H1 (cell line): ENCODE results near the gene PRKAR1B. TPM values are rescaled to one million over a fixed set of nuclear protein-coding genes. Genes with fewer than 3 reads are reported as not detected.

Source experiments
- CTCF ChIA-PET: fragments of 300-600 bp; sonication (Branson Sonifier 250); formaldehyde crosslinking; loops from one replicate; lab custom pipeline; 2021; ENCODE audit not compliant: partially characterized antibody; lab: Charles Lee
- POLR2A ChIA-PET: fragments of 300-600 bp; sonication (Branson Sonifier 250); formaldehyde crosslinking; loops from one replicate; lab custom pipeline; 2021; ENCODE audit warnings: inconsistent platforms; ENCODE audit not compliant: partially characterized antibody; lab: Charles Lee
- DNase-seq, 2 experiments: peaks; one replicate each; pipeline versions ENCODE4 v3.0.0 to v3.0.0-alpha.2; 2010 to 2022; ENCODE audit warnings: low spot score in 2 of 2, low read depth in 1 of 2, mixed read lengths in 1 of 2
- FAIRE-seq: peaks from 2 replicates; lab custom pipeline; 2011; peaks lifted over from hg19 to GRCh38; lab: Jason Lieb, UNC
- H2AFZ ChIP-seq: 2 replicates; pipeline ENCODE4 v1.8.1; 2012; ENCODE audit warnings: low read length, inconsistent platforms
- H2AK5ac ChIP-seq: 2 replicates; pipeline ENCODE4 v1.6.1; 2013; ENCODE audit warnings: low read depth, low read length
- H2BK120ac ChIP-seq: replicated peaks from 2 replicates; pipeline ENCODE3; 2013; ENCODE audit warnings: low read depth, low read length, inconsistent platforms
- H2BK12ac ChIP-seq: 2 replicates; pipeline ENCODE4 v1.6.1; 2013; ENCODE audit warnings: low read depth, low read length
- H2BK15ac ChIP-seq: 2 replicates; pipeline ENCODE4 v1.6.1; 2013; ENCODE audit warnings: low read length
- H2BK20ac ChIP-seq: 2 replicates; pipeline ENCODE4 v1.6.1; 2013; ENCODE audit warnings: low read length
- H2BK5ac ChIP-seq: 2 replicates; pipeline ENCODE4 v1.6.1; 2013; ENCODE audit warnings: low read depth, low read length
- H3K14ac ChIP-seq: 2 replicates; pipeline ENCODE4 v1.6.1; 2013; ENCODE audit warnings: inconsistent platforms; ENCODE audit not compliant: insufficient read length
- H3K18ac ChIP-seq: 2 replicates; pipeline ENCODE4 v1.6.1; 2013; ENCODE audit warnings: low read length; ENCODE audit errors: extremely low read depth
- H3K23ac ChIP-seq: 2 replicates; pipeline ENCODE4 v1.6.1; 2013; ENCODE audit warnings: inconsistent platforms; ENCODE audit not compliant: insufficient read length
- H3K23me2 ChIP-seq: 2 replicates; pipeline ENCODE4 v1.6.1; 2013; ENCODE audit warnings: low read depth, low read length
- H3K27ac ChIP-seq: 2 replicates; pipeline ENCODE4 v1.6.1; 2011; ENCODE audit warnings: low read depth, low read length, inconsistent platforms
- H3K27me3 ChIP-seq, 4 experiments: replicated peaks in 1 of 4; 1 replicate in 1 of 4; 2 replicates in 3 of 4; pipeline versions ENCODE4 v1.6.1 to v1.8.1; 2011 to 2013; ENCODE audit warnings: low read length in 3 of 4, mild to moderate bottlenecking in 3 of 4, inconsistent platforms in 2 of 4, mixed read lengths in 2 of 4, moderate library complexity in 1 of 4; ENCODE audit not compliant: control insufficient read depth in 3 of 4, insufficient read depth in 3 of 4; ENCODE audit errors: extremely low read depth in 1 of 4
- H3K36me3 ChIP-seq, 4 experiments: 2 replicates each; pipeline versions ENCODE4 v1.6.1 to v1.8.1; 2011 to 2013; ENCODE audit warnings: mild to moderate bottlenecking in 4 of 4, low read length in 3 of 4, moderate library complexity in 2 of 4, control low read depth in 1 of 4, inconsistent platforms in 1 of 4; ENCODE audit not compliant: insufficient read depth in 4 of 4, control insufficient read depth in 2 of 4
- H3K4ac ChIP-seq: replicated peaks from 2 replicates; pipeline ENCODE3; 2013; ENCODE audit warnings: low read length, low read depth, mixed read lengths, inconsistent platforms; ENCODE audit not compliant: insufficient read length
- H3K4me1 ChIP-seq, 4 experiments: replicated peaks in 1 of 4; 1 replicate in 1 of 4; 2 replicates in 3 of 4; pipeline versions ENCODE4 v1.6.1 to v1.8.1; 2011 to 2013; ENCODE audit warnings: low read length in 3 of 4, inconsistent platforms in 2 of 4, mixed read lengths in 1 of 4; ENCODE audit not compliant: insufficient read depth in 4 of 4, control insufficient read depth in 3 of 4
- H3K4me2 ChIP-seq, 2 experiments: 2 replicates each; pipeline versions ENCODE4 v1.6.1 to v1.8.1; 2011 to 2013; ENCODE audit warnings: low read depth in 2 of 2, low read length in 2 of 2, control low read depth in 1 of 2, inconsistent platforms in 1 of 2, mild to moderate bottlenecking in 1 of 2; ENCODE audit not compliant: insufficient read depth in 1 of 2
- H3K4me3 ChIP-seq, 4 experiments: fragments of 200-600, 300-600 bp in 1 of 4; sonication (generic), shearing (Covaris generic), sonication (Bioruptor Twin) in 1 of 4; 2 replicates each; pipeline versions ENCODE4 v1.5.1 to v1.8.1; 2011 to 2016; ENCODE audit warnings: low read length in 4 of 4, low read depth in 3 of 4, control low read depth in 2 of 4, inconsistent platforms in 2 of 4, mild to moderate bottlenecking in 2 of 4, mixed read lengths in 1 of 4, moderate library complexity in 1 of 4; ENCODE audit not compliant: insufficient read depth in 2 of 4; ENCODE audit errors: extremely low read depth in 1 of 4
- H3K56ac ChIP-seq: replicated peaks from 2 replicates; pipeline ENCODE3; 2013; ENCODE audit warnings: low read depth, mild to moderate bottlenecking, mixed read lengths, low read length, inconsistent platforms; ENCODE audit not compliant: insufficient read length
- H3K79me1 ChIP-seq: 2 replicates; pipeline ENCODE4 v1.6.1; 2013; ENCODE audit warnings: low read depth, low read length, control low read depth
- H3K79me2 ChIP-seq, 2 experiments: 2 replicates each; pipeline versions ENCODE4 v1.6.1 to v1.8.1; 2012 to 2013; ENCODE audit warnings: low read length in 2 of 2, mild to moderate bottlenecking in 2 of 2, inconsistent platforms in 1 of 2; ENCODE audit not compliant: insufficient read depth in 2 of 2, control insufficient read depth in 1 of 2
- H3K9ac ChIP-seq, 4 experiments: replicated peaks in 1 of 4; 1 replicate in 1 of 4; 2 replicates in 3 of 4; pipeline versions ENCODE4 v1.6.1 to v1.8.1; 2011 to 2013; ENCODE audit warnings: low read depth in 3 of 4, low read length in 3 of 4, control low read depth in 2 of 4, mild to moderate bottlenecking in 2 of 4, moderate library complexity in 2 of 4, inconsistent platforms in 1 of 4; ENCODE audit errors: extremely low read depth in 1 of 4
- H3K9me3 ChIP-seq, 2 experiments: 2 replicates each; pipeline versions ENCODE4 v1.6.1 to v1.8.1; 2012 to 2013; ENCODE audit warnings: mild to moderate bottlenecking in 2 of 2, moderate library complexity in 2 of 2, control low read depth in 1 of 2, inconsistent platforms in 1 of 2, low read depth in 1 of 2, low read length in 1 of 2, mixed read lengths in 1 of 2; ENCODE audit not compliant: insufficient read depth in 2 of 2
- H4K20me1 ChIP-seq, 2 experiments: replicated peaks in 1 of 2; 2 replicates each; pipeline versions ENCODE3 to v1.8.1; 2011 to 2013; ENCODE audit warnings: inconsistent platforms in 2 of 2, low read length in 2 of 2, mild to moderate bottlenecking in 1 of 2; ENCODE audit not compliant: insufficient read depth in 2 of 2, control insufficient read depth in 1 of 2
- H4K5ac ChIP-seq: 2 replicates; pipeline ENCODE4 v1.6.1; 2013; ENCODE audit warnings: low read length, low read depth, mixed read lengths, inconsistent platforms; ENCODE audit not compliant: insufficient read length
- H4K8ac ChIP-seq: 2 replicates; pipeline ENCODE4 v1.8.0; 2013; ENCODE audit warnings: mild to moderate bottlenecking, moderate library complexity, low read length, inconsistent platforms; ENCODE audit not compliant: insufficient read depth; ENCODE audit errors: extremely low read depth
- H4K91ac ChIP-seq: replicated peaks from 2 replicates; pipeline ENCODE3; 2013; ENCODE audit warnings: low read length, mixed read lengths, inconsistent platforms; ENCODE audit not compliant: insufficient read length
- ATF2 ChIP-seq: IDR thresholded peaks from 2 replicates; pipeline ENCODE4 v1.6.1; 2012; ENCODE audit warnings: low read length, inconsistent platforms
- POLR2A ChIP-seq, 2 experiments: IDR thresholded peaks; 1 replicate in 1 of 2; 2 replicates in 1 of 2; pipeline ENCODE4 v1.6.1; 2011; ENCODE audit warnings: low read depth in 2 of 2, low read length in 2 of 2, mild to moderate bottlenecking in 2 of 2; ENCODE audit errors: control extremely low read depth in 1 of 2
- WGBS, 2 experiments: shearing (Covaris generic) in 1 of 2; methylation state at CpG; one replicate each; pipeline versions ENCODE4 v1.1.6 to v1.1.7; 2013 to 2015; ENCODE audit warnings: low lambda C conversion rate in 2 of 2, mixed read lengths in 2 of 2, inconsistent platforms in 1 of 2, low coverage in 1 of 2, missing lambda C conversion rate in 1 of 2; ENCODE audit not compliant: insufficient replicate concordance in 2 of 2, insufficient coverage in 1 of 2, insufficient read length in 1 of 2; ENCODE audit errors: extremely low coverage in 1 of 2, missing lambda C conversion rate in 1 of 2; 5-methylcytosine and 5-hydroxymethylcytosine counted together
- polyA plus RNA-seq, 7 experiments: library from polyadenylated mRNA; depleted of rRNA in 3 of 7; stranded (reverse) in 5 of 7; unstranded in 2 of 7; fragments of >200 nt in 5 of 7; fragments of 200-250 nt in 2 of 7; gene quantifications; 1 replicate in 5 of 7; 2 replicates in 1 of 7; 4 replicates in 1 of 7; pipeline versions ENCODE4 v1.2.1 to v1.2.3, GENCODE V29; 2011 to 2013; ENCODE audit warnings: missing spikeins in 2 of 7, mixed read lengths in 2 of 7
- total RNA-seq: library from RNA; stranded (reverse); fragmentation: NEBNext Ultra II Directional; extraction: Animal tissue kit (Norgen Biotek cat#: 25700); gene quantifications from 2 replicates; pipeline ENCODE4 v1.2.1, GENCODE V29; 2021

PRKAR1B gene
- total and polyA plus RNA-seq, 2 of the 8 experiments (the other 6 are each of a cell fraction or from before 2014, with no cell fraction given): 12.3 to 55.7 TPM

- Histone ChIP-seq H3K4ac (no peak overlapping the region), H4K91ac (no peak overlapping the region), H3K4me2 (no peak overlapping the region), H2BK15ac (no peak overlapping the region), H3K9me3 (no peaks in the 10 kb centered on the region), H3K23ac (no peak overlapping the region), H2AFZ (no peak overlapping the region), H3K79me2 (no peaks in the 10 kb centered on the region), H2BK120ac (no peak overlapping the region), H2BK12ac (no peak overlapping the region), H3K14ac (no peak overlapping the region), H3K79me1 (no peaks in the 10 kb centered on the region)
- CTCF ChIA-PET: interaction anchor here (1.2 to 1.6 kb wide), 2 partner anchors 14 to 25 kb away, joined by 3 read pairs; no protein-coding TSS in a partner anchor
- no peak for TF ChIP-seq ATF2
- no peak for TF ChIP-seq POLR2A (IDR thresholded peaks at IDR 0.05; ENCODE audit: control extremely low read depth in 1 of 2, low read depth in 2 of 2, low read length in 2 of 2)
- TF ChIP-seq, all 59 proteins: peak for 0
- Histone ChIP-seq H4K8ac (no peak overlapping the region), H4K5ac (no peak overlapping the region), H3K56ac (no peak overlapping the region), H2BK20ac (no peak overlapping the region), H3K9ac (no peak overlapping the region), H3K18ac (no peak overlapping the region), H3K4me1 (no peaks in the 10 kb centered on the region), H3K23me2 (no peaks in the 10 kb centered on the region), H3K27me3 (no peaks in the 10 kb centered on the region), H3K27ac (no peak overlapping the region), H3K4me3 (no peak overlapping the region), H2AK5ac (no peak overlapping the region), H2BK5ac (no peak overlapping the region), H4K20me1 (peaks cover 0 to 11% of the 10 kb centered on the region in 2 experiments), H3K36me3 (peaks cover 12 to 38% (median 27%) of the 10 kb centered on the region in 4 experiments)
- DNase-seq (no peak), FAIRE-seq (no peak)
- POLR2A ChIA-PET: no interaction called here
- WGBS, 2 experiments: 90% methylated on average over 11 of the region's 16 CpGs; no CpG with 5 or more reads in 1 of the 2 experiments
Measured at GRCh38 chr7:760006-760405, 32.9 kb upstream of the PRKAR1B start.
